Uterus (tissue), 2 donors: ENCODE data around the gene WNK1.

ENCODE experiments used
- CTCF ChIP-seq, 4 experiments: fragments of 200-600 bp in 2 of 4; fragments of 450-650 bp in 2 of 4; sonication (generic) in 2 of 4; IDR thresholded peaks; one replicate each; pipeline ENCODE4 v1.5.1; 2016 to 2019; ENCODE audit warnings: antibody characterized with exemption in 4 of 4, mild to moderate bottlenecking in 2 of 4, moderate library complexity in 1 of 4
- POLR2A ChIP-seq, 2 donors: fragments of 450-650 bp; IDR thresholded peaks; one replicate each; pipeline ENCODE4 v1.6.1; 2016; ENCODE audit warnings: antibody characterized with exemption in 2 of 2, mild to moderate bottlenecking in 1 of 2, moderate library complexity in 1 of 2

GRCh38 chr12:806200-806791, 53.9 kb downstream of the WNK1 start:
- no peak for TF ChIP-seq CTCF (IDR thresholded peaks at IDR 0.05)
- TF ChIP-seq POLR2A (IDR thresholded peaks at IDR 0.05), result no peak
